Activated CD8-positive, alpha-beta T cell treated with anti-CD3 and anti-CD28 coated beads for 36 hours (primary cell): ENCODE data around the gene ELP2. TPM values are rescaled to one million over a fixed set of nuclear protein-coding genes. Genes with fewer than 3 reads are reported as not detected.

Experiments
- ATAC-seq: fragments of 200-7000 bp; cut with Tn5 transposase; one replicate; pipeline ENCODE4 v1.10.0; 2021; ENCODE audit warnings: mild to moderate bottlenecking, moderate library complexity
- CTCF ChIA-PET: fragments of 350-600 bp; sonication (Branson Sonifier 250); formaldehyde crosslinking; loops from one replicate; lab custom pipeline; 2021; ENCODE audit warnings: antibody characterized with exemption; lab: Charles Lee
- POLR2A ChIA-PET: fragments of 350-600 bp; sonication (Branson Sonifier 250); formaldehyde crosslinking; loops from one replicate; lab custom pipeline; 2021; ENCODE audit warnings: antibody characterized with exemption; lab: Charles Lee
- DNase-seq: peaks from one replicate; pipeline ENCODE4 v3.0.0-alpha.2; 2020
- H3K27ac Mint-ChIP-seq: one replicate; pipeline ENCODE4 v1.8.0; 2021; ENCODE audit warnings: mild to moderate bottlenecking, mixed read lengths
- H3K27me3 Mint-ChIP-seq: one replicate; pipeline ENCODE4 v1.8.0; 2021; ENCODE audit warnings: mixed read lengths
- H3K36me3 Mint-ChIP-seq: one replicate; pipeline ENCODE4 v1.8.0; 2021; ENCODE audit warnings: low read depth, mixed read lengths
- H3K4me1 Mint-ChIP-seq: one replicate; pipeline ENCODE4 v1.8.0; 2021; ENCODE audit warnings: low read depth, mixed read lengths
- H3K4me3 Mint-ChIP-seq: one replicate; pipeline ENCODE4 v1.8.0; 2021; ENCODE audit warnings: mild to moderate bottlenecking, moderate library complexity, mixed read lengths
- H3K9me3 Mint-ChIP-seq: one replicate; pipeline ENCODE4 v1.8.0; 2021; ENCODE audit warnings: mixed read lengths
- intact Hi-C: fragments of 100-400 bp; cut with micrococcal nuclease; formaldehyde crosslinking; loops from one replicate; pipeline ENCODE4 v1.10.0; 2022
- total RNA-seq, 2 experiments: library from RNA; stranded (reverse); gene quantifications; one replicate each; pipeline ENCODE4 v1.2.3, GENCODE V29; 2021
- TF ChIP-seq, protein P1 (sequence below): fragments of 200-600 bp; IDR thresholded peaks from one replicate; pipeline ENCODE4 v1.8.0; 2022; ENCODE audit warnings: antibody characterized with exemption, mild to moderate bottlenecking

The ELP2 gene
- total RNA-seq, 2 experiments from 2014 or later, result 98.8 to 105 TPM

DNA sequence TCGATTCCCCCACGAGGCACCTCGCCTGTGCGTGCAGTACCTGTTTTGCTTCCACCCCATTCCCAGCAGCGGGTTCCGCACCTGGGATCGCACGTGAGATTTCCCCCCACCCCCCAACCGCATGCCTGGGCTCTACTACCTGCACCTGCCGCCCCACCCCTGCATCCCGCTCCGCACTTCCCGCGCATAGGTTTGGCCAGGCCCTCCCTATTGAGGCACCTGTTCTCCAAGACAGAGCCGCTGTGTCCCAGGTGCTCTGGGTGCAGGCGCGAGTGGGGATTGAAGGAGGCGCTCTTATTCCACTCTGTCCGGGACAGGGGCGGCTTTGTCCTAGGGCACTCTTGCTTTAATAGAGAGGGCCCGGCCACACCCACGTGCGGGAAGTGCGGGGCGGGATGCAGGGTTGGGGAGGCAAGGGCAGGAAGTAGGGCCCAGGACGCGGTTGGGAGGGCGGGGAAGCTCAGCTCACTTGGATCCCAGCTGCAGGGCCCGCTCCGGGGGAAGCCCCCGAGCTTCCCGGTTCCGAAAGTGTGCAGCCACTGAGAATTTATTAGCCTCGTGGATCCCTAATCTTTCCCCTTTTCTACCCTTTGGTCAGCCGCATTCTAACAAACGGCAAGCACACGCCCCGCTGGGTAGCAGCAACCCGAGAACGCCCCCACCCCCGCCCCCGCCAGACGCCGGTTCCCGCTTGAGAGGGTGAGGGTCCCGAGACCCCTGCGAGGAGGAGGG lies 56.9 kb downstream of the ELP2 start:
- Mint-ChIP-seq H3K27me3 (peaks cover 26% of the 10 kb centered on the region), H3K9me3 (no peaks in the 10 kb centered on the region), H3K36me3 (no peaks in the 10 kb centered on the region), H3K4me1 (peaks cover 7% of the 10 kb centered on the region), H3K4me3 (peak overlapping the region; percentile 71), H3K27ac (no peak overlapping the region)
- intact Hi-C loops, result no loop called here
- DNase-seq (peak; percentile 40), ATAC-seq (peak; percentile 33)
- TF ChIP-seq, protein P1, sequence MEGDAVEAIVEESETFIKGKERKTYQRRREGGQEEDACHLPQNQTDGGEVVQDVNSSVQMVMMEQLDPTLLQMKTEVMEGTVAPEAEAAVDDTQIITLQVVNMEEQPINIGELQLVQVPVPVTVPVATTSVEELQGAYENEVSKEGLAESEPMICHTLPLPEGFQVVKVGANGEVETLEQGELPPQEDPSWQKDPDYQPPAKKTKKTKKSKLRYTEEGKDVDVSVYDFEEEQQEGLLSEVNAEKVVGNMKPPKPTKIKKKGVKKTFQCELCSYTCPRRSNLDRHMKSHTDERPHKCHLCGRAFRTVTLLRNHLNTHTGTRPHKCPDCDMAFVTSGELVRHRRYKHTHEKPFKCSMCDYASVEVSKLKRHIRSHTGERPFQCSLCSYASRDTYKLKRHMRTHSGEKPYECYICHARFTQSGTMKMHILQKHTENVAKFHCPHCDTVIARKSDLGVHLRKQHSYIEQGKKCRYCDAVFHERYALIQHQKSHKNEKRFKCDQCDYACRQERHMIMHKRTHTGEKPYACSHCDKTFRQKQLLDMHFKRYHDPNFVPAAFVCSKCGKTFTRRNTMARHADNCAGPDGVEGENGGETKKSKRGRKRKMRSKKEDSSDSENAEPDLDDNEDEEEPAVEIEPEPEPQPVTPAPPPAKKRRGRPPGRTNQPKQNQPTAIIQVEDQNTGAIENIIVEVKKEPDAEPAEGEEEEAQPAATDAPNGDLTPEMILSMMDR, result no peak
- ChIA-PET CTCF (interaction anchor here (1.7 kb wide), 1 partner anchor 169 kb away, joined by 5 read pairs; no protein-coding TSS in a partner anchor), POLR2A (interaction anchor here (0.9 kb wide), 1 partner anchor 58 kb away, joined by 3 read pairs; no protein-coding TSS in a partner anchor)

- peak within 1 kb of the TSS; percentile 71 for H3K4me3 Mint-ChIP-seq
- ChIA-PET POLR2A (no interaction called here), CTCF (interaction anchor here (1.7 kb wide), 1 partner anchor 169 kb away, joined by 5 read pairs; no protein-coding TSS in a partner anchor)
- ATAC-seq (peak; percentile 64), DNase-seq (peak; percentile 30)
- TF ChIP-seq, protein P1, result no peak
- H3K4me1 Mint-ChIP-seq, result peaks cover 7% of the 10 kb centered on the region
- H3K9me3 Mint-ChIP-seq, result no peaks in the 10 kb centered on the region
- H3K27ac Mint-ChIP-seq, result no peak within 1 kb of the TSS
- H3K27me3 Mint-ChIP-seq, result peaks cover 29% of the 10 kb centered on the region
- H3K36me3 Mint-ChIP-seq, result no peaks in the 10 kb centered on the region
- intact Hi-C loops, result no loop called here
Observed at GRCh38 chr18:36187193-36187825, 57.6 kb downstream of the ELP2 start, which contains the start of gene MOCOS. MOCOS (plus strand) TSS chr18:36187497; CDS start chr18:36187540, 43 bp downstream.

DNA sequence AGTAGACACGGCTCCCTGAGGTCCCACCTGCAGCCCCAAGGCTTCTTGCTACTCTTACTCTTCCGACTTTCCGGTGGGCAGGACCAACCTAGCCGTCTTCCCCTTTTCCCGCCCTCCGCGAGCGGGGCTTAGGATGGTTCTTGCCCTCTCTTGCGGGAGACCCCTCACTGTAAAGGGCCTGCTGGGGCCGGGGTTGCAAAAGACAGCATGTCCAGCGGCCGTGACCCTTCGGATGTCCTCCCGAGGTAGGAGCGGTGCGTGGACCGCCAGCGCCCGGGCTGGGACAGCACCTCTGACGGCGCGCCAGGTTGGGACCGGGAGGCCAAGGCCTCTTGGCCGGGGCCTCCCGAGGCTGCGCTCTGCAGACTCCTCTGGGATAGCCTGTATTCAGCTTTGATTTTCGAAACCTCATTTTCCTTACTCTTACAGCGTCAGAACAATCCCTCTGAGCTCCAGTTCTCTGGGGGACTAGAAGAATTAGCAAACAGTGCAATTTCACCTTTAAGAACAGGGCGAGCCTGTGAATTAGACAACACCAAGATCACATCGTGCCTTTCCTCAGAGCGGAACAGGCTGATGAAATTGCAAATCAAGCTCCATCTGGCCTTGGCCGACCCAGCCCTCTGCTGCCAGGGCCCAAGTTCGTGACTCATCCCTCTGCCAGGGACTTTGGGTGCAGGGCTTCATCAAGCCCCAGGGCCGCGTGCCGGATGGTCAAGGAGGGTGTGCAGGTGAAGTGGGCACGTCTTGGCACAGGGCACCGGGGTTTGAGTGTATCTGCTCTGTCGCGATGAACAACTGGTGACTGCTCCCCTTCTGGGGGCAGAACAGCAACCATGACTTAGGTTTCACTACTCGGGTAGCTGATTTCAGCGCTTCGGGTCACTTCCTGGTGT lies 58.4 kb downstream of the ELP2 start:
- Mint-ChIP-seq H3K27me3 (peaks cover 29% of the 10 kb centered on the region), H3K4me3 (peak overlapping the region; percentile 45), H3K36me3 (no peaks in the 10 kb centered on the region), H3K27ac (no peak overlapping the region), H3K4me1 (peaks cover 7% of the 10 kb centered on the region), H3K9me3 (no peaks in the 10 kb centered on the region)
- ATAC-seq, result no peak
- TF ChIP-seq, protein P1, result no peak
- ChIA-PET POLR2A (no interaction called here), CTCF (interaction anchor here (1.1 to 1.7 kb wide), 2 partner anchors 92 to 170 kb away, joined by 4 to 5 read pairs; no protein-coding TSS in a partner anchor)
- no peak for DNase-seq
- intact Hi-C loops, result no loop called here

DNA sequence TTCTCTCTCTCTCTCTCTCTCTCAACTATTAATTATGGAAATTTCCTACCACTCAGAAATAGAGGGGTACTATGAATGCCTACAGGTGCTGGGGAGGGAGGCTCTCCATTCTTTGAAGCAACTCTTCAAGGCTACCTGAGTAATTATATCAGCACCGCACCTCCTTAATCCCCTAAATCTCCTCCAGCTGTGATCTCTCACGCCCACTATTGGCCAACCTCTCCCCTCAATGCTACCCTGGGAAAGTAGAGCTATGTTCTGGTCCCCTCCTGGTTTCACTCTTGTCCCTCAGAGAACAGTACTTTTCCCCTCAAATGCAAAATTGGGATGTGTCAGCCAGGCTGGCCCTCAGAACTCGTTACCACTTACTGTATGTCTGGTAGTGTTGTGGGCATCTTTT lies 59.2 kb downstream of the ELP2 start:
- POLR2A ChIA-PET, result no interaction called here
- H3K27ac Mint-ChIP-seq, result no peak overlapping the region
- intact Hi-C loops, result no loop called here
- H3K4me1 Mint-ChIP-seq, result peaks cover 7% of the 10 kb centered on the region
- CTCF ChIA-PET, result interaction anchor here (1.1 kb wide), 1 partner anchor 93 kb away, joined by 4 read pairs; no protein-coding TSS in a partner anchor
- no peak for ATAC-seq
- no peaks in the 10 kb centered on the region for H3K9me3 Mint-ChIP-seq
- H3K4me3 Mint-ChIP-seq, result peak overlapping the region; percentile 1
- no peak for DNase-seq
- TF ChIP-seq, protein P1, result no peak
- no peaks in the 10 kb centered on the region for H3K36me3 Mint-ChIP-seq
- peaks cover 29% of the 10 kb centered on the region for H3K27me3 Mint-ChIP-seq
